Neural cell (in vitro differentiated cells): ENCODE results near the gene MYCBP. TPM values are rescaled to one million over a fixed set of nuclear protein-coding genes. Genes with fewer than 3 reads are reported as not detected.

Source experiments
- H2AFZ ChIP-seq: fragments of 200-600, 300-800 bp; sonication (generic), shearing (Covaris generic); 2 replicates; pipeline ENCODE4 v1.6.0; 2014; ENCODE audit warnings: low read depth, mild to moderate bottlenecking, antibody characterized with exemption, low read length, moderate library complexity
- H3F3A ChIP-seq: fragments of 200-600 bp; shearing (Covaris generic); 2 replicates; pipeline ENCODE4 v1.6.1; 2016; ENCODE audit warnings: mild to moderate bottlenecking, moderate library complexity, mixed read lengths, antibody characterized with exemption, low read length; ENCODE audit not compliant: insufficient read depth, poor library complexity, severe bottlenecking
- H3K27ac ChIP-seq: fragments of 200-600, 300-800 bp; sonication (generic), shearing (Covaris generic); 2 replicates; pipeline ENCODE4 v1.5.1; 2014; ENCODE audit warnings: mild to moderate bottlenecking, low read length, moderate library complexity
- H3K27me3 ChIP-seq: fragments of 300-800, 200-600 bp; sonication (generic), shearing (Covaris generic); 2 replicates; pipeline ENCODE4 v1.6.0; 2014; ENCODE audit warnings: mild to moderate bottlenecking, low read depth, low read length, moderate library complexity; ENCODE audit not compliant: insufficient read depth
- H3K36me3 ChIP-seq: fragments of 300-800, 200-600 bp; sonication (generic), shearing (Covaris generic); 2 replicates; pipeline ENCODE4 v1.5.1; 2014; ENCODE audit warnings: mild to moderate bottlenecking, antibody characterized with exemption, low read length, moderate library complexity; ENCODE audit not compliant: insufficient read depth
- H3K4me2 ChIP-seq: fragments of 300-800, 200-600 bp; sonication (generic), shearing (Covaris generic); 2 replicates; pipeline ENCODE4 v1.6.0; 2014; ENCODE audit warnings: mild to moderate bottlenecking, low read length
- H3K4me3 ChIP-seq: fragments of 300-800, 200-600 bp; sonication (generic), shearing (Covaris generic); 2 replicates; pipeline ENCODE4 v1.5.1; 2014; ENCODE audit warnings: mild to moderate bottlenecking, low read length, moderate library complexity
- H3K79me2 ChIP-seq: fragments of 200-600 bp; shearing (Covaris generic); replicated peaks from 2 replicates; pipeline ENCODE4 v1.6.0; 2014; ENCODE audit warnings: mild to moderate bottlenecking, low read length, moderate library complexity; ENCODE audit not compliant: insufficient read depth
- H3K9ac ChIP-seq: fragments of 300-800, 200-600 bp; sonication (generic), shearing (Covaris generic); 2 replicates; pipeline ENCODE4 v1.6.1; 2016; ENCODE audit warnings: mild to moderate bottlenecking, low read length, mixed read lengths
- H3K9me2 ChIP-seq: fragments of 200-600 bp; shearing (Covaris generic); 2 replicates; pipeline ENCODE4 v1.6.1; 2016; ENCODE audit warnings: mild to moderate bottlenecking, low read length, mixed read lengths; ENCODE audit not compliant: insufficient read depth
- H3K9me3 ChIP-seq: fragments of 200-600, 300-800 bp; sonication (generic), shearing (Covaris generic); 2 replicates; pipeline ENCODE4 v1.6.1; 2016; ENCODE audit warnings: mild to moderate bottlenecking, mixed run types, low read length, moderate library complexity, mixed read lengths
- H4K20me1 ChIP-seq: fragments of 200-600 bp; shearing (Covaris generic); 2 replicates; pipeline ENCODE4 v1.6.1; 2016; ENCODE audit warnings: mild to moderate bottlenecking, mixed run types; ENCODE audit not compliant: insufficient read depth
- CTCF ChIP-seq: fragments of 450-650 bp; IDR thresholded peaks from 2 replicates; pipeline ENCODE4 v1.5.1; 2014; ENCODE audit warnings: antibody characterized with exemption, mild to moderate bottlenecking, moderate library complexity; ENCODE audit not compliant: poor library complexity, severe bottlenecking
- EP300 ChIP-seq: fragments of 450-650 bp; conservative IDR thresholded peaks from 2 replicates; pipeline ENCODE4 v1.6.1; 2014; ENCODE audit warnings: antibody characterized with exemption, mild to moderate bottlenecking, moderate library complexity; ENCODE audit not compliant: poor library complexity, severe bottlenecking
- EZH2 ChIP-seq: fragments of 200-600, 300-800 bp; shearing (Covaris generic), sonication (generic); IDR thresholded peaks from 2 replicates; pipeline ENCODE4 v1.6.1; 2014; ENCODE audit warnings: antibody characterized with exemption, low read length, borderline replicate concordance, mild to moderate bottlenecking; ENCODE audit not compliant: insufficient read depth, poor library complexity, severe bottlenecking
- MXI1 ChIP-seq: fragments of 450-650 bp; conservative IDR thresholded peaks from 2 replicates; pipeline ENCODE4 v1.6.1; 2014; ENCODE audit warnings: antibody characterized with exemption, mild to moderate bottlenecking; ENCODE audit not compliant: poor library complexity, severe bottlenecking
- POLR2AphosphoS5 ChIP-seq: IDR thresholded peaks from 2 replicates; pipeline ENCODE4 v1.6.1; 2012
- RAD21 ChIP-seq: fragments of 450-650 bp; conservative IDR thresholded peaks from 2 replicates; pipeline ENCODE4 v1.6.1; 2014; ENCODE audit warnings: antibody characterized with exemption, mild to moderate bottlenecking, moderate library complexity
- REST ChIP-seq: IDR thresholded peaks from 2 replicates; pipeline ENCODE4 v1.6.1; 2012; ENCODE audit warnings: borderline replicate concordance
- SMC3 ChIP-seq: fragments of 450-650 bp; conservative IDR thresholded peaks from 2 replicates; pipeline ENCODE4 v1.6.1; 2014; ENCODE audit warnings: antibody characterized with exemption, mild to moderate bottlenecking, moderate library complexity; ENCODE audit not compliant: poor library complexity
- TAF1 ChIP-seq: IDR thresholded peaks from 2 replicates; pipeline ENCODE4 v1.6.1; 2012; ENCODE audit warnings: low read depth
- polyA plus RNA-seq: library from polyadenylated mRNA; depleted of rRNA; stranded (reverse); fragments of >200 nt; gene quantifications from 2 replicates; pipeline ENCODE4 v1.2.3, GENCODE V29; 2014

Gene MYCBP
- polyA plus RNA-seq, 1 donor from 2014 or later, result 3.0 TPM

GRCh38 chr1:38819516-38819915 is 53.6 kb downstream of the MYCBP start:
- no peaks in the 10 kb centered on the region for H4K20me1 ChIP-seq
- H2AFZ ChIP-seq, result no peak overlapping the region
- no peak overlapping the region for H3K9ac ChIP-seq
- no peak overlapping the region for H3K27ac ChIP-seq
- H3K4me2 ChIP-seq, result no peak overlapping the region
- no peaks in the 10 kb centered on the region for H3K36me3 ChIP-seq
- no peaks in the 10 kb centered on the region for H3K9me3 ChIP-seq
- H3K4me3 ChIP-seq, result no peak overlapping the region
- no peaks in the 10 kb centered on the region for H3K79me2 ChIP-seq
- no peaks in the 10 kb centered on the region for H3F3A ChIP-seq
- peaks cover 15% of the 10 kb centered on the region for H3K27me3 ChIP-seq
- H3K9me2 ChIP-seq, result no peaks in the 10 kb centered on the region
- TF ChIP-seq CTCF (no peak), POLR2AphosphoS5 (no peak), REST (no peak), MXI1 (no peak), RAD21 (no peak), TAF1 (no peak)

- TF ChIP-seq REST, result no peak
- TF ChIP-seq RAD21, result no peak
- no peak for TF ChIP-seq EP300
- no peak for TF ChIP-seq MXI1
- TF ChIP-seq CTCF, result no peak
- TF ChIP-seq POLR2AphosphoS5, result no peak
- no peak for TF ChIP-seq TAF1
- no peak for TF ChIP-seq EZH2
- no peak for TF ChIP-seq SMC3
- H3K9me3 ChIP-seq, result no peaks in the 10 kb centered on the region
- no peaks in the 10 kb centered on the region for H4K20me1 ChIP-seq
- H3K4me2 ChIP-seq, result no peak overlapping the region
- no peak overlapping the region for H3K9ac ChIP-seq
- no peaks in the 10 kb centered on the region for H3K79me2 ChIP-seq
- no peak overlapping the region for H2AFZ ChIP-seq
- H3K27me3 ChIP-seq, result peaks cover 15% of the 10 kb centered on the region
- no peaks in the 10 kb centered on the region for H3F3A ChIP-seq
- H3K27ac ChIP-seq, result no peak overlapping the region
- no peak overlapping the region for H3K4me3 ChIP-seq
- no peaks in the 10 kb centered on the region for H3K9me2 ChIP-seq
- H3K36me3 ChIP-seq, result no peaks in the 10 kb centered on the region
Observed at GRCh38 chr1:38819040-38819439, 54.1 kb downstream of the MYCBP start.
